Tibial nerve (tissue), 4 donors: Measurements from ENCODE around the gene ANKRA2.

ENCODE experiments used
- EP300 ChIP-seq, 2 donors: sonication (generic); formaldehyde crosslinking; IDR thresholded peaks; one replicate each; pipeline ENCODE4 v1.6.1; 2017; ENCODE audit warnings: antibody characterized with exemption in 2 of 2, mild to moderate bottlenecking in 1 of 2
- POLR2A ChIP-seq, 2 donors: fragments of 450-650 bp; IDR thresholded peaks; one replicate each; pipeline ENCODE4 v1.6.1; 2017; ENCODE audit warnings: antibody characterized with exemption in 2 of 2, mild to moderate bottlenecking in 2 of 2, moderate library complexity in 2 of 2
- TF ChIP-seq, protein P1 (sequence below), 5 experiments: fragments of 200-600 bp in 3 of 5; fragments of 450-650 bp in 2 of 5; sonication (generic) in 3 of 5; IDR thresholded peaks; one replicate each; pipeline ENCODE4 v1.5.1; 2016 to 2019; ENCODE audit warnings: antibody characterized with exemption in 5 of 5, mild to moderate bottlenecking in 3 of 5, moderate library complexity in 2 of 5

GRCh38 chr5:73603998-73604397, 38.6 kb upstream of the ANKRA2 start:
- TF ChIP-seq POLR2A (IDR thresholded peaks at IDR 0.05) (no peak), EP300 (IDR thresholded peaks at IDR 0.05) (no peak)
- TF ChIP-seq, protein P1, sequence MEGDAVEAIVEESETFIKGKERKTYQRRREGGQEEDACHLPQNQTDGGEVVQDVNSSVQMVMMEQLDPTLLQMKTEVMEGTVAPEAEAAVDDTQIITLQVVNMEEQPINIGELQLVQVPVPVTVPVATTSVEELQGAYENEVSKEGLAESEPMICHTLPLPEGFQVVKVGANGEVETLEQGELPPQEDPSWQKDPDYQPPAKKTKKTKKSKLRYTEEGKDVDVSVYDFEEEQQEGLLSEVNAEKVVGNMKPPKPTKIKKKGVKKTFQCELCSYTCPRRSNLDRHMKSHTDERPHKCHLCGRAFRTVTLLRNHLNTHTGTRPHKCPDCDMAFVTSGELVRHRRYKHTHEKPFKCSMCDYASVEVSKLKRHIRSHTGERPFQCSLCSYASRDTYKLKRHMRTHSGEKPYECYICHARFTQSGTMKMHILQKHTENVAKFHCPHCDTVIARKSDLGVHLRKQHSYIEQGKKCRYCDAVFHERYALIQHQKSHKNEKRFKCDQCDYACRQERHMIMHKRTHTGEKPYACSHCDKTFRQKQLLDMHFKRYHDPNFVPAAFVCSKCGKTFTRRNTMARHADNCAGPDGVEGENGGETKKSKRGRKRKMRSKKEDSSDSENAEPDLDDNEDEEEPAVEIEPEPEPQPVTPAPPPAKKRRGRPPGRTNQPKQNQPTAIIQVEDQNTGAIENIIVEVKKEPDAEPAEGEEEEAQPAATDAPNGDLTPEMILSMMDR (IDR thresholded peaks at IDR 0.05): no peak
